Tibial artery (tissue), 4 donors: ENCODE results near the gene ZNF319.

Experiments
- DNase-seq, 2 donors: peaks; one replicate each; pipeline ENCODE4 v3.0.0-alpha.2; 2019
- H3K27ac ChIP-seq, 2 donors: fragments of 200-600 bp; sonication (generic) in 1 of 2; 1 replicate in 1 of 2; 2 replicates in 1 of 2; pipeline ENCODE4 v1.5.1; 2018 to 2019; ENCODE audit warnings: mild to moderate bottlenecking in 1 of 2
- H3K27me3 ChIP-seq, 2 donors: fragments of 200-600 bp; sonication (generic) in 1 of 2; one replicate each; pipeline versions ENCODE4 v1.5.1 to v1.6.0; 2016 to 2019
- H3K36me3 ChIP-seq, 3 donors: fragments of 200-600 bp; sonication (generic) in 2 of 3; one replicate each; pipeline ENCODE4 v1.5.1; 2016 to 2019; ENCODE audit warnings: mild to moderate bottlenecking in 2 of 3
- H3K4me1 ChIP-seq, 4 donors: fragments of 200-600 bp; sonication (generic) in 2 of 4; 1 replicate in 3 of 4; 2 replicates in 1 of 4; pipeline ENCODE4 v1.5.1; 2016 to 2019
- H3K4me3 ChIP-seq, 2 donors: fragments of 200-600 bp; sonication (generic) in 1 of 2; 1 replicate in 1 of 2; 2 replicates in 1 of 2; pipeline ENCODE4 v1.5.1; 2018 to 2019; ENCODE audit warnings: mild to moderate bottlenecking in 2 of 2
- H3K9me3 ChIP-seq, 3 donors: fragments of 200-600 bp; sonication (generic) in 1 of 3; one replicate each; pipeline ENCODE4 v1.5.1; 2016 to 2019
- CTCF ChIP-seq, 2 experiments: fragments of 200-600 bp in 1 of 2; fragments of 450-650 bp in 1 of 2; IDR thresholded peaks; one replicate each; pipeline ENCODE4 v1.5.1; 2017 to 2019; ENCODE audit warnings: antibody characterized with exemption in 2 of 2, mild to moderate bottlenecking in 1 of 2, moderate library complexity in 1 of 2
- intact Hi-C: fragments of 100-400 bp; cut with DNase I; formaldehyde crosslinking; loops from one replicate; pipeline ENCODE4 v1.15.0; 2023; ENCODE audit warnings: low total_unique reads

Gene ZNF319

DNA sequence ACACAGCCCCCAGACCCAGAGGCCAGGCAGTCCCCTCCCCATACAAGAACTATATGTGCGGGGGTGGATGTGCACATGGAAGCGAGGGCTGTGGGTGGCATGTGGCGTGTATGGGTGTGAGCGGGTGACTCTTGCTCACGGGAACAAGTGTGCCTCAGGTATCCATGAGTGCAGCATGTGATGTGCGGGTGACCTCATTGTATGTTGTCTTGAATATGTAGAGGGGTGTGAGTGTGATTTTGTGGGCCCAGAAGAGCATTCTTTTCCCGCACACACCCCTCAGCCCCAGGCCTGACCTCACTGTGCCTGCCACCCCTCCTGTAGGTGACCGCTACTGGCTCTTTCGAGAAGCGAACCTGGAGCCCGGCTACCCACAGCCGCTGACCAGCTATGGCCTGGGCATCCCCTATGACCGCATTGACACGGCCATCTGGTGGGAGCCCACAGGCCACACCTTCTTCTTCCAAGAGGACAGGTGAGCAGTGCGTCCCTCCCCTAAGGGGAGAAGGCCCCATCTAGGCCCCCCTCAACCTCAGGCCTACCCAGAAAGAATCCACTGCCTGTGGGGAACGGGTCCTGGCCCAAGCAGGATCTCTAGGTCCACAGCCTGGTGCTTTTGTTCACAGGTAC lies 42.5 kb upstream of the ZNF319 start:
- Histone ChIP-seq H3K4me3 (no peak overlapping the region), H3K36me3 (peaks cover 0 to 28% (median 21%) of the 10 kb centered on the region in 3 donors), H3K9me3 (no peaks in the 10 kb centered on the region), H3K27me3 (no peaks in the 10 kb centered on the region), H3K4me1 (no peaks in the 10 kb centered on the region), H3K27ac (no peak overlapping the region)
- intact Hi-C loops: no loop called here
- DNase-seq: no peak
- TF ChIP-seq CTCF (IDR thresholded peaks at IDR 0.05): no peak

GRCh38 chr16:58042001-58042885 lies 41.8 kb upstream of the ZNF319 start:
- TF ChIP-seq CTCF (IDR thresholded peaks at IDR 0.05): no peak
- Histone ChIP-seq H3K27me3 (no peaks in the 10 kb centered on the region), H3K27ac (no peak overlapping the region), H3K36me3 (peaks cover 0 to 28% (median 21%) of the 10 kb centered on the region in 3 donors), H3K4me3 (no peak overlapping the region), H3K4me1 (no peaks in the 10 kb centered on the region), H3K9me3 (no peaks in the 10 kb centered on the region)
- DNase-seq: no peak
- intact Hi-C loops: no loop called here

DNA sequence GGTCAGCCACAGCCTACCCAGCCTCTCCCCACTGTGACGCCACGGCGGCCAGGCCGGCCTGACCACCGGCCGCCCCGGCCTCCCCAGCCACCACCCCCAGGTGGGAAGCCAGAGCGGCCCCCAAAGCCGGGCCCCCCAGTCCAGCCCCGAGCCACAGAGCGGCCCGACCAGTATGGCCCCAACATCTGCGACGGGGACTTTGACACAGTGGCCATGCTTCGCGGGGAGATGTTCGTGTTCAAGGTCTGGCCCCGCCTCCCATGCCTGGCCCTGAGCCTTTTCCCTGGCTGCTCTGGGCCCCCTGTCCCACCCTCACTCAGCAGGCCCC lies 41.1 kb upstream of the ZNF319 start:
- Histone ChIP-seq H3K36me3 (peaks cover 0 to 28% (median 21%) of the 10 kb centered on the region in 3 donors), H3K27ac (no peak overlapping the region), H3K4me3 (no peak overlapping the region), H3K4me1 (no peaks in the 10 kb centered on the region), H3K27me3 (no peaks in the 10 kb centered on the region), H3K9me3 (no peaks in the 10 kb centered on the region)
- no peak for DNase-seq
- intact Hi-C loops: no loop called here
- TF ChIP-seq CTCF (IDR thresholded peaks at IDR 0.05): no peak

GRCh38 chr16:58040945-58041627 lies 40.6 kb upstream of the ZNF319 start:
- no peaks in the 10 kb centered on the region for H3K9me3 ChIP-seq
- H3K4me3 ChIP-seq: no peak overlapping the region
- intact Hi-C loops: no loop called here
- no peak for TF ChIP-seq CTCF (IDR thresholded peaks at IDR 0.05)
- peaks cover 0 to 28% (median 21%) of the 10 kb centered on the region in 3 donors for H3K36me3 ChIP-seq
- no peaks in the 10 kb centered on the region for H3K4me1 ChIP-seq
- DNase-seq: no peak
- no peaks in the 10 kb centered on the region for H3K27me3 ChIP-seq
- no peak overlapping the region for H3K27ac ChIP-seq

DNA sequence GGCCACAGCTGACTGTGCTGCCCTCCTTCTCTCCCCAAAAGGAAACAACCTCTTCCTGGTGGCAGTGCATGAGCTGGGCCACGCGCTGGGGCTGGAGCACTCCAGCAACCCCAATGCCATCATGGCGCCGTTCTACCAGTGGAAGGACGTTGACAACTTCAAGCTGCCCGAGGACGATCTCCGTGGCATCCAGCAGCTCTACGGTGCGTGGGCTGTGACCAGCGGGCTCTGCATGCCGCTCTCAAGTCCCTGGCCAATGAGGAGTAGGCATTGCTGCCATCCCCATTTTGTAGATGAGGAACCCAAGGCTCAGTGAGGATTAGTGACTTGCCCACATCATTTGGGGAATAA lies 40.0 kb upstream of the ZNF319 start:
- H3K9me3 ChIP-seq: no peaks in the 10 kb centered on the region
- no peak overlapping the region for H3K27ac ChIP-seq
- H3K36me3 ChIP-seq: peaks cover 0 to 28% (median 21%) of the 10 kb centered on the region in 3 donors
- H3K4me3 ChIP-seq: no peak overlapping the region
- H3K4me1 ChIP-seq: no peaks in the 10 kb centered on the region
- no peak for TF ChIP-seq CTCF (IDR thresholded peaks at IDR 0.05)
- no peaks in the 10 kb centered on the region for H3K27me3 ChIP-seq
- intact Hi-C loops: no loop called here
- DNase-seq: no peak
